HepG2 (cell line): ENCODE results near the gene AGRN. TPM values are rescaled to one million over a fixed set of nuclear protein-coding genes. Genes with fewer than 3 reads are reported as not detected.
"Not testable (repeated sequence)": the region's sequence is repeated elsewhere in the genome, so short reads cannot be mapped to it uniquely, and the experiment has no call there.

Experiments
- ATAC-seq: fragments of 200-7000 bp; cut with Tn5 transposase; 3 replicates; pipeline ENCODE4 v1.9.1; 2020; ENCODE audit warnings: mild to moderate bottlenecking, moderate library complexity
- BruUV-seq: library from RNA; stranded (reverse); fragments of 400-500 nt; replicated peaks from 2 replicates; lab custom pipeline; 2021; lab: Mats Ljungman, UMichigan
- CTCF ChIA-PET: fragments of 300-600 bp; formaldehyde crosslinking; extraction: SDS; loops from one replicate; lab custom pipeline; 2021; ENCODE audit warnings: low total read pairs, inconsistent platforms, low intra/inter-chr PET ratio; lab: Yijun Ruan, JAX
- POLR2A ChIA-PET: fragments of 350-600 bp; sonication (Branson Sonifier 250); formaldehyde crosslinking; loops from one replicate; lab custom pipeline; 2020; ENCODE audit warnings: antibody characterized with exemption, inconsistent platforms; lab: Yijun Ruan, JAX
- DNase-seq: peaks from one replicate; pipeline ENCODE4 v3.0.0-alpha.2; 2015; ENCODE audit warnings: low spot score
- FAIRE-seq: peaks from 3 replicates; lab custom pipeline; 2011; peaks lifted over from hg19 to GRCh38; lab: Jason Lieb, UNC
- H2AFZ ChIP-seq: one replicate; pipeline ENCODE4 v1.6.1; 2011; ENCODE audit warnings: low read length, inconsistent platforms
- H3K27ac ChIP-seq: fragments of 300-600 bp; 3 replicates; pipeline ENCODE4 v1.8.0; 2011; ENCODE audit warnings: mixed run types, mild to moderate bottlenecking, mixed read lengths, low read length, inconsistent platforms; ENCODE audit not compliant: insufficient read depth; ENCODE audit errors: extremely low read length
- H3K27me3 ChIP-seq, 2 experiments: fragments of 200-600 bp in 1 of 2; 2 replicates in 1 of 2; 3 replicates in 1 of 2; pipeline versions ENCODE4 v1.6.0 to v1.8.0; 2011; ENCODE audit warnings: low read length in 2 of 2, mild to moderate bottlenecking in 2 of 2, moderate library complexity in 2 of 2, inconsistent platforms in 1 of 2; ENCODE audit not compliant: insufficient read depth in 2 of 2, control insufficient read depth in 1 of 2
- H3K36me3 ChIP-seq, 2 experiments: fragments of 200-600 bp in 1 of 2; replicated peaks in 1 of 2; 2 replicates in 1 of 2; 3 replicates in 1 of 2; pipeline versions ENCODE4 v1.5.1 to v1.8.0; 2011; ENCODE audit warnings: low read length in 2 of 2, inconsistent platforms in 1 of 2; ENCODE audit not compliant: insufficient read depth in 2 of 2, control insufficient read depth in 1 of 2
- H3K4me1 ChIP-seq: 2 replicates; pipeline ENCODE4 v1.5.1; 2012; ENCODE audit warnings: low read length, inconsistent platforms; ENCODE audit not compliant: insufficient read depth
- H3K4me2 ChIP-seq: 2 replicates; pipeline ENCODE4 v1.6.0; 2011; ENCODE audit warnings: low read depth, low read length, inconsistent platforms
- H3K4me3 ChIP-seq, 3 experiments: fragments of 200-600 bp in 1 of 3; sonication (generic), shearing (Covaris generic) in 1 of 3; replicated peaks in 1 of 3; 2 replicates each; pipeline ENCODE4 v1.5.1; 2011 to 2016; ENCODE audit warnings: low read length in 3 of 3, inconsistent platforms in 2 of 3, low read depth in 2 of 3, mild to moderate bottlenecking in 2 of 3, control low read depth in 1 of 3, mixed read lengths in 1 of 3; ENCODE audit not compliant: insufficient read depth in 1 of 3
- H3K79me2 ChIP-seq: one replicate; pipeline ENCODE4 v1.6.1; 2011; ENCODE audit warnings: low read length, inconsistent platforms; ENCODE audit not compliant: insufficient read depth
- H3K9ac ChIP-seq: 2 replicates; pipeline ENCODE4 v1.6.0; 2011; ENCODE audit warnings: mild to moderate bottlenecking, low read depth, low read length, inconsistent platforms; ENCODE audit not compliant: insufficient read depth
- H3K9me3 ChIP-seq: 2 replicates; pipeline ENCODE4 v1.5.1; 2012; ENCODE audit warnings: mild to moderate bottlenecking, low read length
- H4K20me1 ChIP-seq: 2 replicates; pipeline ENCODE4 v1.6.0; 2011; ENCODE audit warnings: inconsistent platforms, mild to moderate bottlenecking, low read length, moderate library complexity; ENCODE audit not compliant: insufficient read depth
- WGBS: methylation state at CpG from one replicate; pipeline ENCODE4 v1.1.6; 2017; ENCODE audit warnings: low lambda C conversion rate; 5-methylcytosine and 5-hydroxymethylcytosine counted together
- in situ Hi-C: cut with HindIII; loops from 2 replicates; pipeline ENCODE4 v1.10.0; 2017; ENCODE audit warnings: low pct_unique_long_range_greater_than_20kb; ENCODE audit not compliant: extremely low pct_ligation_motif_present
- intact Hi-C: fragments of 100-400 bp; cut with micrococcal nuclease; formaldehyde crosslinking; loops from one replicate; pipeline ENCODE4 v1.10.0; 2022; ENCODE audit not compliant: unreplicated experiment
- polyA plus RNA-seq, 8 experiments: library from polyadenylated mRNA; depleted of rRNA in 3 of 8; stranded (reverse) in 7 of 8; unstranded in 1 of 8; fragments of >200 nt; fragmentation: Illumina TruSeq in 4 of 8; extraction: Trizol in 4 of 8; gene quantifications; 2 replicates each; pipeline versions ENCODE4 v1.2.1 to v1.2.3, GENCODE V29; 2011 to 2016; ENCODE audit warnings: low read depth in 4 of 8, missing spikeins in 1 of 8, mixed read lengths in 1 of 8; ENCODE audit not compliant: insufficient read depth in 1 of 8
- small RNA-seq, 3 experiments: library from RNA; depleted of rRNA; stranded (forward); fragments of <200 nt; gene quantifications; one replicate each; pipeline ENCODE3, GENCODE V24; 2012; ENCODE audit warnings: low read depth in 2 of 3, low replicate concordance in 1 of 3; ENCODE audit not compliant: insufficient read length in 3 of 3, insufficient read depth in 2 of 3
- total RNA-seq, 5 experiments: library from RNA; depleted of rRNA; stranded (reverse); fragments of >200 nt; fragmentation: Illumina TruSeq; extraction: Trizol; gene quantifications; 2 replicates each; pipeline ENCODE4 v1.2.3, GENCODE V29; 2016; ENCODE audit warnings: low read depth in 1 of 5

AGRN gene
- total and polyA plus RNA-seq, 2 of the 13 experiments (the other 11 are each of a cell fraction or from before 2014, with no cell fraction given) = 29.8 to 65.2 TPM

- CTCF ChIA-PET, intact Hi-C loops, H2AFZ ChIP-seq, H3K4me2 ChIP-seq, ATAC-seq, BruUV-seq, DNase-seq, H3K9ac ChIP-seq, H4K20me1 ChIP-seq, in situ Hi-C loops, H3K79me2 ChIP-seq, H3K36me3 ChIP-seq, H3K27me3 ChIP-seq, POLR2A ChIA-PET, H3K4me3 ChIP-seq, FAIRE-seq, H3K4me1 ChIP-seq, H3K9me3 ChIP-seq, H3K27ac ChIP-seq: not testable (repeated sequence)
- 93% methylated on average over 3 of the region's 6 CpGs for WGBS
These were observed 84.2 kb downstream of the AGRN start for GRCh38 chr1:1104152-1104551.

Small RNAs within 50 kb of the gene (small RNA-seq; reads per million reads assigned to genes)
- 0 reads per million in 3 experiments for gene AL645608.3

Other genes starting within 250 kb of the AGRN start
- gene SAMD11, start 96.2 kb upstream of the AGRN start, total RNA-seq (2016; rRNA removed; fragmentation: Illumina TruSeq; extraction: Trizol) = 0.11 TPM in 1 of 2 replicates, not detected in the other
- 0.09 TPM in 1 of 2 replicates, not detected in the other for gene SAMD11, start 96.2 kb upstream of the AGRN start, polyA plus RNA-seq (2011; rRNA removed)
- gene NOC2L, start 60.9 kb upstream of the AGRN start, total RNA-seq (2016; rRNA removed; fragmentation: Illumina TruSeq; extraction: Trizol) = 91.6 and 103 TPM in 2 replicates
- gene NOC2L, start 60.9 kb upstream of the AGRN start, polyA plus RNA-seq (2011; rRNA removed) = 32.0 and 40.5 TPM in 2 replicates
- 2.8 and 9.3 TPM in 2 replicates for gene KLHL17, start 59.5 kb upstream of the AGRN start, total RNA-seq (2016; rRNA removed; fragmentation: Illumina TruSeq; extraction: Trizol)
- 24.7 and 31.4 TPM in 2 replicates for gene KLHL17, start 59.5 kb upstream of the AGRN start, polyA plus RNA-seq (2011; rRNA removed)
- 0.21 and 0.42 TPM in 2 replicates for gene PLEKHN1, start 53.6 kb upstream of the AGRN start, total RNA-seq (2016; rRNA removed; fragmentation: Illumina TruSeq; extraction: Trizol)
- 0.58 and 0.59 TPM in 2 replicates for gene PLEKHN1, start 53.6 kb upstream of the AGRN start, polyA plus RNA-seq (2011; rRNA removed)
- 0.04 TPM in 1 of 2 replicates, not detected in the other for gene PERM1, start 38.0 kb upstream of the AGRN start, total RNA-seq (2016; rRNA removed; fragmentation: Illumina TruSeq; extraction: Trizol)
- 0.29 and 0.38 TPM in 2 replicates for gene PERM1, start 38.0 kb upstream of the AGRN start, polyA plus RNA-seq (2011; rRNA removed)
- gene HES4, start 20.0 kb upstream of the AGRN start, total RNA-seq (2016; rRNA removed; fragmentation: Illumina TruSeq; extraction: Trizol) = 4.4 and 8.8 TPM in 2 replicates
- gene HES4, start 20.0 kb upstream of the AGRN start, polyA plus RNA-seq (2011; rRNA removed) = 10.6 and 17.6 TPM in 2 replicates
- 54.9 and 68.4 TPM in 2 replicates for gene ISG15, start 6.6 kb upstream of the AGRN start, total RNA-seq (2016; rRNA removed; fragmentation: Illumina TruSeq; extraction: Trizol)
- 42.1 and 63.7 TPM in 2 replicates for gene ISG15, start 6.6 kb upstream of the AGRN start, polyA plus RNA-seq (2011; rRNA removed)
- not detected in 2 replicates for gene RNF223, start 54.2 kb downstream of the AGRN start, total RNA-seq (2016; rRNA removed; fragmentation: Illumina TruSeq; extraction: Trizol)
- 0.03 and 0.05 TPM in 2 replicates for gene RNF223, start 54.2 kb downstream of the AGRN start, polyA plus RNA-seq (2011; rRNA removed)
- gene C1orf159, start 96.0 kb downstream of the AGRN start, total RNA-seq (2016; rRNA removed; fragmentation: Illumina TruSeq; extraction: Trizol) = 3.8 and 6.7 TPM in 2 replicates
- gene C1orf159, start 96.0 kb downstream of the AGRN start, polyA plus RNA-seq (2011; rRNA removed) = 3.8 and 4.2 TPM in 2 replicates
- gene TTLL10, start 153.8 kb downstream of the AGRN start, total RNA-seq (2016; rRNA removed; fragmentation: Illumina TruSeq; extraction: Trizol) = not detected in 2 replicates
- gene TTLL10, start 153.8 kb downstream of the AGRN start, polyA plus RNA-seq (2011; rRNA removed) = not detected in 2 replicates
- gene TNFRSF18, start 186.5 kb downstream of the AGRN start, total RNA-seq (2016; rRNA removed; fragmentation: Illumina TruSeq; extraction: Trizol) = not detected in 2 replicates
- not detected in 2 replicates for gene TNFRSF18, start 186.5 kb downstream of the AGRN start, polyA plus RNA-seq (2011; rRNA removed)
- gene TNFRSF4, start 194.0 kb downstream of the AGRN start, total RNA-seq (2016; rRNA removed; fragmentation: Illumina TruSeq; extraction: Trizol) = not detected in 2 replicates
- gene TNFRSF4, start 194.0 kb downstream of the AGRN start, polyA plus RNA-seq (2011; rRNA removed) = 0.21 TPM in 1 of 2 replicates, not detected in the other
- 45.3 and 107 TPM in 2 replicates for gene SDF4, start 211.9 kb downstream of the AGRN start, total RNA-seq (2016; rRNA removed; fragmentation: Illumina TruSeq; extraction: Trizol)
- gene SDF4, start 211.9 kb downstream of the AGRN start, polyA plus RNA-seq (2011; rRNA removed) = 80.8 and 99.6 TPM in 2 replicates
- gene B3GALT6, start 212.1 kb downstream of the AGRN start, total RNA-seq (2016; rRNA removed; fragmentation: Illumina TruSeq; extraction: Trizol) = 9.2 and 14.2 TPM in 2 replicates
- gene B3GALT6, start 212.1 kb downstream of the AGRN start, polyA plus RNA-seq (2011; rRNA removed) = 3.9 and 5.8 TPM in 2 replicates
- 0.29 and 0.64 TPM in 2 replicates for gene C1QTNF12, start 226.6 kb downstream of the AGRN start, total RNA-seq (2016; rRNA removed; fragmentation: Illumina TruSeq; extraction: Trizol)
- 0.18 and 0.29 TPM in 2 replicates for gene C1QTNF12, start 226.6 kb downstream of the AGRN start, polyA plus RNA-seq (2011; rRNA removed)